HS-27A (cell line): ENCODE results near the gene C11orf21.
"Not testable (repeated sequence)": the region's sequence is repeated elsewhere in the genome, so short reads cannot be mapped to it uniquely, and the experiment has no call there.

ENCODE experiments used
- DNase-seq: peaks from one replicate; pipeline ENCODE4 v3.0.0-alpha.2; 2012; ENCODE audit warnings: low read depth, missing footprints

C11orf21 gene

DNA sequence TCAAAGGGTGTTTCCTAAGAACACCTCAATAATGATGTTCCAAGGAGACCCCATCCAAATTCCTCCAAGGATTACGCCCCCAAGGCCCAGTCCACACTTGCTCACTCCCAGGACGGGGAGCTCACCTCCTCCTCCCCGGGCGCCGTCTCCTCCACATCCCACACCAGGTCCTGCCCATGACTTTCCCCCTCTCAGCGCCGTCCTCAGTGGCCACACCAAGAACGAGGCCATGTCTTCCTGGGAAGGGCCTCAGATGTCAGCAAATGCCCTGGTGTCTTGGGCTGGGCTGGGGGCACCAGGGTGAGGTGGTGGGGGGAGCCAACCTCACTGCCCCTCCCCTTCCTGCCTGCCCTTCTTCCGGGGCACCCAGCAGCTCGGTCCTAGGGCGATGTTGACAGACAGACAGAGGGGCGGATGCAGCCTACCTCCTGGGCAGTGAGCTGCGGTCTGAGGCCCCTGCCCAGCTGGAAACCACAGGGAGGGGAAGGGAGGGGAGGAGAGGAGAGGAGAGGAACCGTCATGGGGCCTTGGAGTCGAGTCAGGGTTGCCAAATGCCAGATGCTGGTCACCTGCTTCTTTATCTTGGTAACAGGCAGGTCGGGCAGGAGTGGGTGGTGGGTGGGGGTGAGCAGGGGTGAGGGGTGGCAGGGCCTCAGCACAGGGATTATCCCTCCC, at the start of gene C11orf21, which contains the start of gene TSPAN32:
TSS of gene C11orf21 (minus strand) at position 288 of the 675 bp plus-strand sequence. CDS start at position 178, 110 bp downstream.
TSS of gene TSPAN32 (plus strand) at position 383 of the 675 bp plus-strand sequence. CDS start at position 520, 137 bp downstream.
- no peak for DNase-seq

DNA sequence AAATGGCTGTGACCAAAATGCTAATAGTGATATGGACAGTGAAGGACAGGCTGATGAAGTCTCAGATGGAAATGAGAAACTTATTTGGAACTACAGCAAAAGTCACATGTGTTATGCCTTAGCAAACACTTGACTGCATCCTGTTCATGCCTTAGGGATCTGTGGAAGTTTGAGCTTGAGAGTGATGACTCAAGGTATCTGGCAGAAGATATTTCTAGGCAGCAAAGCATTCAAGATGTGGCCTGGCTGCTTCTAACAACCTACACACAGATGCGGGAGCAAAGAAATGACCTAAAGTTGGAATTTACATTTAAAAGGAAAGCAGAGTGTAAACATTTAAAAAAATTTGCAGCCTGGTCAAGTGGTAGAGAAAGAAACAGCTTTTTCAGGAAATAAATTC, 47.3 kb upstream of the C11orf21 start:
- DNase-seq = no peak

- no peak for DNase-seq
Measured at GRCh38 chr11:2347308-2347830, 45.7 kb upstream of the C11orf21 start.

- DNase-seq = no peak
Measured at GRCh38 chr11:2346586-2347307, 45.0 kb upstream of the C11orf21 start.

GRCh38 chr11:2346014-2346413, 44.3 kb upstream of the C11orf21 start:
- no peak for DNase-seq

DNA sequence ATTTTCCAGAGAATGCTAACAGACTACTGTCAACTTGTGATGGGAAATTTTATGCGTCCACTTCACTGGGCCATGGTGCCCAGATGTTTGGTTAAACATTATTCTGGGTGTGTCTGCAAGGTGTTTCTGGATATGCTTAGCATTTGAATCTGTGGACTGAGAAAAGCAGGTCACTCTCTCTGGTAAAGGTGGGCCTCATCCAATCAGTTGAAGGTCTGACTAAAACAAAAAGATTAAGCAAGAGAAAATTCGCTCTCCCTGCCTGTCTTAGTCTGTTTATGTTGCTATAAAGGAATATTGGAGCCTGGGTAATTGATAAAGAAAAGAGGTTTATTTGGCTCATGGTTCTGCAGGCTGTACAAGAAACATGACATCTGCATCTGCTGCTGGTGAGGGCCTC, 43.3 kb upstream of the C11orf21 start:
- DNase-seq = no peak

- no peak for DNase-seq
Measured at GRCh38 chr11:2343502-2343901, 41.8 kb upstream of the C11orf21 start.

DNA sequence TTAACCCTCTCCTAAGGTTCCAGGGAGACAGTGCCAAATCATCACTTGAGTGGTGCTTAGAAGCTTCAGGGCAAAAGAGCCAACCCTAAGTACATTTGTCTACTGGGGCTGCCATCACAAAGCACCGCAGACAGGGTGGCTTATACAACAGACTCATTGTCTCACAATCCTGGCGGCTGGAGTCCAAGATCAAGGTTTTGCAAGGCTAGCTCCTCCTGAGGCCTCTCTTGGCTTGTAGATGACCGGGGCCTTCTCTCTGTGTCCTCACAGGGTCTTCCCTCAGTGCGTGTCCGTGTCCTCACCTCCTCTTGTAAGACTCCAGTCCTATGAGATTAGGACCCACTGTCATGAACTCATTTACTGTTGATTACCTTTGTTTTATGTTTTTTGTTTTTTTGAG, 41.3 kb upstream of the C11orf21 start:
- no peak for DNase-seq

- no peak for DNase-seq
Measured at GRCh38 chr11:2342557-2342956, 40.8 kb upstream of the C11orf21 start.

- not testable (repeated sequence) for DNase-seq
Measured at GRCh38 chr11:2338760-2339159, 37.0 kb upstream of the C11orf21 start.

DNA sequence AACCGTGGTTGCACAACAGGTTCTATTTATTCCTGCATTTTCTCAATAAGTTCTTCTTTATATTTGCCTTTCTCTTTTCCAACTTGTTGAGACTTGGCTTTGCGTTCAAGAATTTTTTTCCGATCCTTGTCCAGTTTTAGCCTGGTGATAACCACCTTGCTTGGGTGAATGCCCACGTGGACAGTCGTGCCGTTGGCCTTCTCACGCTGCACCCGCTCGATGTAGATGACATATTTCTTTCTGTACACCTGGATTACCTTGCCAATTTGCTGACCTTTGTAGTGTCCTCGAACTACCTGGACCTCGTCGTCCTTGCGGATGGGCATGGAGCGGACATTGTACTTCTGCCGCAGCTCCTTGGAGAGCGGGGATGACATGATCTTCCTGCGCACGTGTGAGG, 33.6 kb upstream of the C11orf21 start:
- DNase-seq = not testable (repeated sequence)

GRCh38 chr11:2333486-2334205, 31.9 kb upstream of the C11orf21 start:
- DNase-seq = not testable (repeated sequence)

GRCh38 chr11:2332569-2332968, 30.9 kb upstream of the C11orf21 start:
- DNase-seq = not testable (repeated sequence)

DNA sequence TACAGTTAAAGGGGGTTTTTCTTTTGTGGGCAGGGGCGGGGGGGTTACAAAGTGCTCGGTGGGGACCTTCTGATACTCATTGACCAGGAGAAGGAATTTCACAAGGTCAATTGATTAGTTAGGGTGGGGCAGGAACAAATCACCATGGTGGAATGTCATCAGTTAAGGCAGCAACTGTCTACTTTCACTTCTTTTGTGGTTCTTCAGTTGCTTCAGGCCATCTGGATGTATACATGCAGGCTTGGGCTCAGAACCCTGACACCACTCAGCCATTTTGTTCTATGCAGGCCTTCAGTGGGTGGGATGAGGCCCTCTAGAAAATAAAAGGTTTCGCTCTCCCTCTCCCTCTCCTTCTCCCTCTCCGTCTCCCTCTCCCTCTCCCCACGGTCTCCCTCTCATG, 29.7 kb upstream of the C11orf21 start:
- DNase-seq = no peak

DNA sequence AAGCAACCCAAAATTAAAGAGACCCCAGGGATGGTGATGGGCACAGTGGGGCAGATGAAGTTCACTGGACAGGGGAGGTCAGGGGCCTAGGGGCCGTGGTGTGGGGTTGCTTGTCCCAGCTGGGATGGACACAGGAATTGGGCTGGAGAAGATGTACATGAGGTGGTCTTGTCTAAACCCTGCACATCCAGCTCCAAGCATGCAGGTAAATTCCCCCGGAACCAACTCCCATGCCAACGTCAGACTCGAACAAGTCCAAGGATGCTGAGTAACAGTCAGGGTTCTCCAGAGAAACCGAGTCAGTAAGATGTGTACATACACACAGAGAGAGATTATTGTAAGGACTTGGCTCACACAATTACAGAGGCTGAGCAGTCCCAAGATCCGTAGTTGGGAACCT, 29.0 kb upstream of the C11orf21 start:
- DNase-seq = no peak

DNA sequence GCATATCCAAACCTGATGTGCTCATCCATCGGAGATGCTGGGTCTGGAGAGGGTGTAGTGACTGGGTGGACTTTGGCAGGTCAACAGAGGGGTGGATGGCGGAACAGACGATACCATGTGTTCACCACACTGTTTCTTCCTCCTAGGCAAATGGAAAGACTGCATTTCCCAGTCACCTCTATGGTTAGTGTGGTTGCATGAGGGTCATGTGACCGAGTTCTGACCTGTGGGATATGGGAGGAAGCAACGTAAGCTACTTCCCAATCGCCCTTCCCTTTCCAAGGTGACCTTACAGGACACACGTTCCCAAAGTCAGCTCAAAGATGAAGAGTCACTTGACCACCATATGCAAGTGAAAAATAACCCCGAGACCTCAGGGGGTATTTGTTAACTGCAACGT, 27.8 kb upstream of the C11orf21 start:
- no peak for DNase-seq

DNA sequence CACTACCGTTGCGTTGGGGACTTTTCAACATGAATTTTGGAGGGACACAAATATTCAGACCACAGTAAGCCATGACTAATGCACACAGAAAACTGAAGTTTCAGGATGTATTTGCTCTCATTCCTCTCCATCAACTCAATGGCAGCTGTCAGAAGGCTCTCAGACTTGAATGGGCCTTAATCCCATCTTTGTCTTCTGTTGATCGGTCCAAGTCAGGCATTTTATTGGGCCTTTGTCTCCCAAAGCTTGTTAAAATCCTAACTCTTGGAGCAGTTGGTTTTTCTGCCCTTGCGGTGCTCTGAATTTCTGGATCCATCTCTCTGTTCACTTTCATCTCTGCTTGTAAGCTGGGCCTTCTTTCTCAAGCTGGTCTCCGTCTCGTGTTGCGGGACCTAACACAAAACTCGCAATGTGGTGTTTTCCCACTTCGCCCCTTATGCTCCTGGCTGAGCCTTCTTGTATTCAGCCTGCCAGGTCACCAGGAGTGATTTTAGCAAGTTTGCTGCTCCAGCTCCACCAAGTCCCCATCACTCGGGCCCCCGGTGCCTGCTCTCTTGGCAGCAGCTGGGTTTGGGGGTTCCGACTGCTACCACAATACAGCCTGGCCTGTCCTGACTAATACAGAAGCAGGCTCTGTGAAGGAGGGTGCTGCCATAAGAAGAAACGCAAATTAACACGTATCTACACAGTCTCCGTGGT, 27.1 kb upstream of the C11orf21 start:
- DNase-seq = no peak

- no peak for DNase-seq
Measured at GRCh38 chr11:2328021-2328420, 26.3 kb upstream of the C11orf21 start.

DNA sequence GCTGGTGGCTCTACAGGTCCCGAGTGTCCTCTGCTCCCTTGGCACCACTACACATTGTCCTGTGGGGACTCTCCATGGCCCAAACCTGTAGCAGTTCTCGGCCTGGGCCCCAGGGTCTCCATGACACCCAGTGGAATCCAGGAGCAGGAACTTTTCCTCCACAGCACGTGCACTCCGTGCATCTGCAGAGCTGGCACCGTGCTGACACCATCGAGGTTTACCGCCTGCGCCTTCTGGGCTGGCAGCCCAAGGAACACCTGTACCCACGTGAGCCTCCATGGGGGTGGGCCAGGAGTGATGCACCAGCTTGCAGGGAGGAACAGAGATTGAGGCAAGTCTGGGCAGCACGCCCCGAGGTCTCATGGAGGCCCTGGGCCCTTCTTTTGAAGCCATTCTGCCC, 25.3 kb upstream of the C11orf21 start:
- DNase-seq = no peak

DNA sequence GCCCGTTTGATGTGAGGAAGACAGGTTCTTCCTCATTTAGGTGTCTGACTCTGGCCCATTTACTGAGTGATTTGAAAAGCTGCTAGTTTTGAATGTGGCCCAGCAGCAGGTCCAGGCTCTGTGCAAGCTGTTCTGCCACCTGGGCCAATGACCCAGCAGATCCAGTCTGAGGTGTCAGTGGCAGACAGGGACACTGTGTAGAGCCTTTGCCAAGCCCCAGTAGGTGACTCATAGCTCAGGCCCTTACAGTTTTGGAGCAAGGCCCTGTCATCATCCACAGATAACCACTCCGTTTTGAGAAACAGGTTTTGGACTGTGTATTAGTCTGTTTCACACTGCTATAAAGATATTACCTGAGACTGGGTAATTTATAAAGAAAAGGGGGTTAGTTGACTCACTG, 24.0 kb upstream of the C11orf21 start:
- DNase-seq = no peak

- no peak for DNase-seq
Measured at GRCh38 chr11:2325123-2325522, 23.4 kb upstream of the C11orf21 start.

GRCh38 chr11:2321311-2321683, 19.6 kb upstream of the C11orf21 start:
- DNase-seq = no peak
